Measurements from ENCODE around the gene S100A7A. TPM values are rescaled to one million over a fixed set of nuclear protein-coding genes. Genes with fewer than 3 reads are reported as not detected.

S100A7A gene
- total RNA-seq, 1 experiment from 2014 or later: not detected

DNA sequence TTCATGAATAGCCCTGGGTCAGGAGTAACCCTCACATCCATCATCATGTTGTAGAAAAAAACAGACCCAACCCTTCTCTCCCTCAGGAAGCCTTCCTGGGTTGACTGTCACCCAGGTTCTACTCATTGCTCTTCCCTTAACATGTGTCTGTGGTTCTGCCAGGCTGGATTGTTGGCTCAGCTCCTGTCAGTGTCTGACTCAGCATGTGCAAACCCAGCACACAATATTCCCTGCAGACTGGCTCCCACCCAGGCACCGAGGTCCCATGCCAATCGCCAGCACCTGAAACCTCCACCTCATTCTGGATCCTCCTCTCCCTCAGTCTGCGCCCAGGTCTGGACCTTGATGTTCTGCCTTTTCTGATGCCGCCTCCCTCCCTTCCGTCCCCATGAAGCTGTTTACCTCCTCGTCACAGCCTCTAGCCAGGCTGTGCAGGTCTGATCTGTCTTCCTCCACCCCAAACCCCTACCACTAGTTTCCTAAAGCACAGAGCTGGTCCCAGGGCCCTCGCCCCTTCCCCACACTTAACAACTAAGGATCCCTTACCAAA, 21.1 kb upstream of the S100A7A start:
- no peak for DNase-seq
- Histone ChIP-seq H3K36me3 (ENCODE audit: low read depth) (no peaks in the 10 kb centered on the region), H3K27me3 (ENCODE audit: insufficient read depth, low read depth) (no peaks in the 10 kb centered on the region), H3K9me2 (ENCODE audit: insufficient read depth) (no peaks in the 10 kb centered on the region), H3K4me2 (0 out of 2 replicates have a peak overlapping the region, but pooled peaks have one; percentile 9), H3K79me2 (ENCODE audit: low read depth) (no peaks in the 10 kb centered on the region), H3K4me1 (replicated peaks; ENCODE audit: insufficient read depth) (peaks cover 48% of the 10 kb centered on the region), H3K4me3 (no peak overlapping the region), H3K27ac (no peak overlapping the region), H3K9me3 (ENCODE audit: insufficient read depth, low read depth) (no peaks in the 10 kb centered on the region), H4K20me1 (ENCODE audit: insufficient read depth) (no peaks in the 10 kb centered on the region), H3F3A (ENCODE audit: insufficient read depth, low read depth) (peaks cover 9% of the 10 kb centered on the region; the same call in 1 of the 2 replicates), H2AFZ (no peak overlapping the region)
- TF ChIP-seq, protein P1, sequence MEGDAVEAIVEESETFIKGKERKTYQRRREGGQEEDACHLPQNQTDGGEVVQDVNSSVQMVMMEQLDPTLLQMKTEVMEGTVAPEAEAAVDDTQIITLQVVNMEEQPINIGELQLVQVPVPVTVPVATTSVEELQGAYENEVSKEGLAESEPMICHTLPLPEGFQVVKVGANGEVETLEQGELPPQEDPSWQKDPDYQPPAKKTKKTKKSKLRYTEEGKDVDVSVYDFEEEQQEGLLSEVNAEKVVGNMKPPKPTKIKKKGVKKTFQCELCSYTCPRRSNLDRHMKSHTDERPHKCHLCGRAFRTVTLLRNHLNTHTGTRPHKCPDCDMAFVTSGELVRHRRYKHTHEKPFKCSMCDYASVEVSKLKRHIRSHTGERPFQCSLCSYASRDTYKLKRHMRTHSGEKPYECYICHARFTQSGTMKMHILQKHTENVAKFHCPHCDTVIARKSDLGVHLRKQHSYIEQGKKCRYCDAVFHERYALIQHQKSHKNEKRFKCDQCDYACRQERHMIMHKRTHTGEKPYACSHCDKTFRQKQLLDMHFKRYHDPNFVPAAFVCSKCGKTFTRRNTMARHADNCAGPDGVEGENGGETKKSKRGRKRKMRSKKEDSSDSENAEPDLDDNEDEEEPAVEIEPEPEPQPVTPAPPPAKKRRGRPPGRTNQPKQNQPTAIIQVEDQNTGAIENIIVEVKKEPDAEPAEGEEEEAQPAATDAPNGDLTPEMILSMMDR (conservative IDR thresholded peaks at IDR 0.05): no peak
- no peak for TF ChIP-seq EZH2 (IDR thresholded peaks at IDR 0.05; ENCODE audit: low read depth)
- CTCF ChIA-PET: no interaction called here
- intact Hi-C loops (cut with micrococcal nuclease; ENCODE audit: unreplicated experiment): no loop called here
- POLR2A ChIA-PET (ENCODE audit: unreplicated experiment): no interaction called here
- no TSS peak for BruUV-seq (replicated peaks)

DNA sequence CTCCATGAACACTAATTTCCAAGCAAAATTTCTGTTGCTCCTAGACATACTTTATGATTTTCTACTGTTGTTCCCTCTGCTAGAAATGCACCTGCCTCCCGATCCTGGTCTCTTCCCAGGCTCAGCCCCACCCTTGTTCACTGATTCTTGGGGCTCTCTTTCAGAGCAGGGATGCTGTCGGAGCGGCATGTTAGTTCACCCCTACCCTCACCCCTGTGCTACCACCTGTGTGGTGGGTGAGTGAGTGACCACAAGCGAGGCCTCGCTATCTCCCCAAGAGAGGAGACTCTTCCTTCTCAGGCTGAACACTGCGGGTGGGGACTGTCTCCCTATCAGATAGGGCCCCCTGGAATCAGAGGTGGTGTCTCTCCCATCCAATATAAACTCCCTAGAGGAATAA, 20.5 kb upstream of the S100A7A start:
- Histone ChIP-seq H3K4me1 (replicated peaks; ENCODE audit: insufficient read depth) (peaks cover 43% of the 10 kb centered on the region), H3K9me2 (ENCODE audit: insufficient read depth) (no peaks in the 10 kb centered on the region), H3K9me3 (ENCODE audit: insufficient read depth, low read depth) (no peaks in the 10 kb centered on the region), H3K27ac (no peak overlapping the region), H3K4me2 (no peak overlapping the region), H3K79me2 (ENCODE audit: low read depth) (no peaks in the 10 kb centered on the region), H2AFZ (no peak overlapping the region), H3F3A (ENCODE audit: insufficient read depth, low read depth) (peaks cover 9% of the 10 kb centered on the region; the same call in 1 of the 2 replicates), H3K4me3 (no peak overlapping the region), H3K36me3 (ENCODE audit: low read depth) (no peaks in the 10 kb centered on the region), H4K20me1 (ENCODE audit: insufficient read depth) (no peaks in the 10 kb centered on the region), H3K27me3 (ENCODE audit: insufficient read depth, low read depth) (no peaks in the 10 kb centered on the region)
- no TSS peak for BruUV-seq (replicated peaks)
- no peak for DNase-seq
- ChIA-PET CTCF (no interaction called here), POLR2A (ENCODE audit: unreplicated experiment) (no interaction called here)
- TF ChIP-seq, protein P1 (conservative IDR thresholded peaks at IDR 0.05): no peak
- no peak for TF ChIP-seq EZH2 (IDR thresholded peaks at IDR 0.05; ENCODE audit: low read depth)
- intact Hi-C loops (cut with micrococcal nuclease; ENCODE audit: unreplicated experiment): no loop called here

DNA sequence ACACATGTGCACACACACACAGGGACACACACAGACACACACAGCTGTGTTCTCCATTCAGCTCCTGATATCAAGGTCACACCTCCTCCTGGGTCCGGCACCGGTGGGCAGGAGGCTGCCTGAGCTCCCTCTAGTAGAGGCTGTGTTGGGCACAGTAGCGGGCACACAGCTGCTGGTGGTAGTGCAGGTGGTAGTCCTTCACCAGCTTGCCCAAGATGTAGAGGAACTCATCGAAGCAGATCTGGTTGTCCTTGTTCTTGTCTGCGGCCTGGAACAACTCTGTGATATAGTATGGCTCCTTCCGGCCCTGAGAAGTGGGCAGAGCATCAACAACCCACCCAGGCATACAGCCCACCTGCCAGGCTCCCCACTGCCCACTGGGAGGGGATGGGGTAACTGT, 19.9 kb upstream of the S100A7A start:
- Histone ChIP-seq H3F3A (ENCODE audit: insufficient read depth, low read depth) (peaks cover 5% of the 10 kb centered on the region; the same call in 1 of the 2 replicates), H3K36me3 (ENCODE audit: low read depth) (no peaks in the 10 kb centered on the region), H3K79me2 (ENCODE audit: low read depth) (no peaks in the 10 kb centered on the region), H3K9me3 (ENCODE audit: insufficient read depth, low read depth) (no peaks in the 10 kb centered on the region), H2AFZ (no peak overlapping the region), H3K4me2 (no peak overlapping the region), H3K4me3 (no peak overlapping the region), H3K4me1 (replicated peaks; ENCODE audit: insufficient read depth) (peaks cover 36% of the 10 kb centered on the region), H3K27me3 (ENCODE audit: insufficient read depth, low read depth) (no peaks in the 10 kb centered on the region), H3K9me2 (ENCODE audit: insufficient read depth) (no peaks in the 10 kb centered on the region), H3K27ac (no peak overlapping the region), H4K20me1 (ENCODE audit: insufficient read depth) (no peaks in the 10 kb centered on the region)
- intact Hi-C loops (cut with micrococcal nuclease; ENCODE audit: unreplicated experiment): no loop called here
- no TSS peak for BruUV-seq (replicated peaks)
- ChIA-PET CTCF (no interaction called here), POLR2A (ENCODE audit: unreplicated experiment) (no interaction called here)
- no peak for DNase-seq
- TF ChIP-seq, protein P1 (conservative IDR thresholded peaks at IDR 0.05): no peak
- TF ChIP-seq EZH2 (IDR thresholded peaks at IDR 0.05; ENCODE audit: low read depth): no peak

Measured in PC-9 (cell line).